HG03097 (cell line): ENCODE data around the gene PDE3B.
"Not testable (repeated sequence)": the region's sequence is repeated elsewhere in the genome, so short reads cannot be mapped to it uniquely, and the experiment has no call there.

ENCODE experiments used
- ATAC-seq: cut with Tn5 transposase; IDR thresholded peaks from one replicate; pipeline ENCODE4 v1.9.1; 2021; ENCODE audit not compliant: unreplicated experiment, low FRiP score

The PDE3B gene

DNA sequence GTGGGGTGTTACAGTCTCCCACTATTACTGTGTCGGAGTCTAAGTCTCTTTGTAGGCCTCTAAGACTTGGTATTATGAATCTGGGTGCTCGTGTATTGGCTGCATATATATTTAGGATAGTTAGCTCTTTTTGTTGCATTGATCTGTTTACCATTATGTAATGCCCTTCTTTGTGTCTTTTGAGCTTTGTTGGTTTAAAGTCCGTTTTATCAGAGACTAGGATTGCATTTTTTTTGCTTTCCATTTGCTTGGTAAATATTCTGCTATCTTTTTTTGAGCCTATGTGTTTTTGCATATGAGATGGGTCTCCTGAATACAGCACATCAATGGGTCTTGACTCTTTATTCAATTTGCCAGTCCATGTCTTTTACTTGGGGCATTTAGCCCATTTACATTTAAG lies 97.6 kb downstream of the PDE3B start:
- ATAC-seq, result no peak

DNA sequence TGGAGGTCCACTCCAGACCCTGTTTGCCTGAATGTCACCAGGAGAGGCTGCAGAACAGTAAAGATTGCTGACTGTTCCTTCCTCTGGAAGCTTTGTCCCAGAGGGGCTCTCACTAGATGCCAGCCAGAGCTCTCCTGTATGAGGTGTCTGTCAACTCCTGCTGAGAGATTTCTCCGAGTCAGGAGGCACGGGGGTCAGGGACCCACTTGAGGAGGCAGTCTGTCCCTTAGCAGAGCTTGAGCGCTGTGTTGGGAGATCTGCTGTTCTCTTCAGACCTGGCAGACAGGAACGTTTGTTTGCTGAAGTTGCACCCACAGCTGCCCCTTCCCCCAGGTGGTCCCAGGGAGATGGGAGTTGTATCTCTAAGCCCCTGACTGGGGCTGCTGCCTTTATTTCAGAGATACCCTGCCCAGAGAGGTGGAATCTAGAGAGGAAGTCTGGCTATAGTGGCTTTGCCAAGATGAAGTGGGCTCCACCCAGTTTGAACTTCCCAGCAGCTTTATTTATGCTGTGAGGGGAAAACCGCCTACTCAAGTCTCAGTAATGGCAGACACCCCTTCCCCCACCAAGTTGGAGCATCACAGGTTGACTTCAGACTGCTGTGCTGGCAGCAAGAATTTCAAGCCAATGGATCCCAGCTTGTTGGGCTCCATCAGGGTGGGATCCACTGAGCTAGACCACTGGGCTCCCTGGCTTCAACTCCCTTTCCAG lies 99.4 kb downstream of the PDE3B start:
- ATAC-seq, result no peak

DNA sequence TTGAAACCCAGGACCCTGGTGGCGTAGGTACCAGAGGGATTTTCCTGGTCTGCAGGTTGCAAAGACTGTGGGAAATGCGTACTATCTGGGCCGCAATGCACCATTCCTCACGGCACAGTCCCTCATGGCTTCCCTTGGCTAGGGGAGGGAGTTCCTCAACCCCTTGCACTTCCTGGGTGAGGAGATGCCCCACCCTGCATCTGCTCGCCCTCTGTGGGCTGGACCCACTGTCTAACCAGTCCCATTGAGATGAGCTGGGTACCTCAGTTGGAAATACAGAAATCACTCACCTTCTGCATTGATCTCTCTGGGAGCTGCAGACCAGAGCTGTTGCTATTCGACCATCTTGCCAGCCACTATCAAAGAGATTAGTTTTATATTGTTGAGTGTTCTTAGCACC lies 100.1 kb downstream of the PDE3B start:
- ATAC-seq, result not testable (repeated sequence)

DNA sequence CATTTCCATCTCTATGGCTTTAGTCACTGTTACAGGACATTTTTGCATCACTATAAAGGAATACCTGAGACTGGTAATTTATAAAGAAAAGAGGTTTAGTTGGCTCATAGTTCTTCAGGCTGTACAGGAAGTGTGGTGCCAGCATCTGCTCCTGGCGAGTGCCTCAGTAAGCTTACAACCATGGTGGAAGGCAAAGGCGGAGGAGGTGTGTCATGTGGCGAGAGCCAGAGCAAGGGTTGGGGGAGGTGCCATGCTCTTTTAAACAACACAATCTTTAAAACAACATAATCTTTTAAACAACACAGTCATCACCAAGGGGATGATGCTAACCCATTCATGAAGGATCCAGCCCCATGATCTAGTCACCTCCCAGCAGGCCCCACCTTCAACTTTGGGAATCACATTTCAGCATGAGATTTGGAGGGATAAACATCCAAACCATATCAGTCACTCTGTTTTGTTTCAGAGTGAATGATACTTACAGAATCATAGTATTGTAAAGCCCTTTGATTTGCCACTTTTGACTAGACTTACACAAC lies 103.3 kb downstream of the PDE3B start:
- no peak for ATAC-seq

DNA sequence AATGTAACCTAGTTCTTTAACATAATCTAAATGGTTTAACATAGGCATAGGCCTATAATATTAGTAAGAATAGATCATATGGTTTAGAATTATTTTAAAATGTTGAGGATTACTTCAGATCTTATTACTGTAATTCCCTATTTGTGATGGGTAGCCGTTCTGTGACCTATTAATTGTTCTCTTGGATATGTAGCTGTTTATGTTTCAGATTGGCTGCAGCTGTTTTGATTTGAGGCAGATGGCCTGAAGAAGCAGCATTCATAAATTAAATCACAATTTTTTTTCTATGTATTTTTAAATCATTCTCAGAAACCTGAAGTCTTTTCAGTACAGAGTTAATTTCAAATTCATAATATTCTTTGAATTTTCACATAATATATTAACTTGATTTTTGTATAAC lies 104.5 kb downstream of the PDE3B start:
- ATAC-seq, result no peak

DNA sequence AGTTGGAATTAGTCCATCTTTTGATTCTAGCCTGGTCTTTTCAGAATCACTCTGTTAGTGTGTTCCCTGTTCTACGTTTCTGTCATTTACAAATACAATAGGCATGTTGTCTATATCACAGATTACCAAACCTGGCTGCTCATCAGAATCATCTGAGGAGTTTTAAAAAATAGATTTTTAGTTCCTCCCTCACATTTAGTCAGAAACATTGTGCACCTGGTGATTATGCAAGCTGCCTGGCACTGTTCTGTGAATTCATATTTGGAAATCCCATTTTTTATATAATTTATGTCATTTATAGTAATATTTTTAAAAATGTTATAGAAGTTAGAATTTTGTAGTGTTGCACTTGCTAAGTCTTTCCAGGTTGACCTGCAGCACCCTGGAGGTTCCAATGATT lies 107.3 kb downstream of the PDE3B start:
- ATAC-seq, result no peak

DNA sequence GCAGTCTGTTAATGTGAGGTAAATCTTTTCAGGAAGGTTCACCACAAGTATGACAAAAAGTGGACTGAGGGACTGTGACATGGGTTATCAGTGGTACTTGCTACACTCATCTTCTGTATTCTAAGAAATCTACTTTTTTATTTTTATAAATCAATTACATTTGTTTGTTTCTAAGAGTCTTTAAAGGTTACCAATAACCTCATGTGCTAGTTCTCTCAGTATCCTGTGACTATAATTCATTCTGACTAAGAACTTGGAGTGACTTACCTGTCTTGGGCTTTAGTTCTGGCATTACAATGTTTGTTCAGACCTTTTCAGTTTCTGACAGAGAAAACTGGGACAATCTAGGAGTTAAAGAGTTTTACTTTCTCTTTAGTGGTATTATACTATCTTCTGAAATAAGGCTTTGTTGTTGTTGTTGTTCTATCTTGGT lies 108.4 kb downstream of the PDE3B start:
- ATAC-seq, result no peak

DNA sequence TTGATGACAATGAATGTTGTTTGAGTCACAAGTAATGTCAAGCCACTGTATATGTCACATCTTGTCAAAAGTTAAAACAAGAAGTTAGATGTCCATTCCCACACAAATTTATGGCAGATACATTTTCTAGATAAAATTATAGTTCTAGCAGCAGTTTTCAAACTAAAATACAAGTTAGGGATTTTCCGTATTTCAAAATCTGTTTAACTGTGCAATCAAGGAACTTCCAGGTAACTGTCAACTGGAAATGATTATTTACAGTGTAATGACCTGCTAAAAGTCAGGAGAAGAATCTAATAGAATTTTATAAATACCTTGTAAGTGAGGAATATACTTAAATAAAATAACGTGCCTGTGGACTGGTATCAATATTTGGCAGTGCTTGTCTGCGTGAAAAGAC lies 111.5 kb downstream of the PDE3B start:
- no peak for ATAC-seq

DNA sequence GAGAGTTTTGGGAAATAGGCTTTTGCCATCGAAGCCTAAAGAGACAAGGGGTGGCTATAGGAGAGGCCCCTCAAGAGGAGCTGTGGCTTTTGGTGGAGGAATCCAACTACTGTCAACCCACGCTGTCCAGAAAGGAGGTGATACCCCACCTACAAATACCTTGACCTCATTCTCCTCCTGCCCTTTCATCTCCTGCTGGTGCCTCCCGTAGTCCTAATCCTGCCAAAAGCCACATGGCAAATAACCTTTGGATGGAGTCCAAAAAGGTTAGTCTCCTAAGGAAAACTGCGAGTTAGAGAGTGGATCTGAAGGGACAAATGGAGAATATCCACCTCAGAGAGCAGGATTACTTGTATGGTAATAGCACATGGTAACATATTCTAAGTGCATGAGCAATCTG lies 112.7 kb downstream of the PDE3B start:
- ATAC-seq, result no peak

DNA sequence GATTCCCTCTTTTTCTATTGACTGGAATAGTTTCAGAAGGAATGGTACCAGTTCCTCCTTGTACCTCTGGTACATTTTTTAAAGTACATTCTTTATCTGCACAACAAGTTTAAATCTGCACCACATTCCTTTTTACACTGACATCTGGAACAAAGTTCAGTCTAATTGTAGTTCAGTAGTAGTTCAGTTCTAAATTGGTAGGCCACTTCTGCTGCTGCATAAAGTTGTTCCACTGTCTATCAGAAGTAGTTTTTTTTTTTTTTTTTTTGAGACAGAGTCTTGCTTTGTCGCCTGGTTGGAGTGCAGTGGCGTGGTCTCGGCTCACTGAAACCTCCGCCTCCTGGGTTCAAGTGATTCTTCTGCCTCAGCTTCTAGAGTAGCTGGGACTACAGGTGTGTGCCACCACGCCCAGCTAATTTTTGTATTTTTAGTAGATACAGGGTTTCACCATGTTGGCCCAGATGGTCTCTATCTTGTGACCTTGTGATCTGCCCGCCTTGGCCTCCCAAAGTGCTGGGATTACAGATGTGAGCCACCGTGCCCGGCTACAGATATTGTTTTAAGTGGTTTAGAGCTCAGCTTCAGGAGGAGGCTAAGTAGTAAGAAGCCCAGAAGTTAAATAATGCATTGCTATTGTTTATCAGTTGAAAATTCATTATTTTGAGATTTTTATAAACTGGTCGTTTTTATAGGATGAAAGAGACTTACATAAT lies 115.9 kb downstream of the PDE3B start:
- ATAC-seq, result not testable (repeated sequence)

DNA sequence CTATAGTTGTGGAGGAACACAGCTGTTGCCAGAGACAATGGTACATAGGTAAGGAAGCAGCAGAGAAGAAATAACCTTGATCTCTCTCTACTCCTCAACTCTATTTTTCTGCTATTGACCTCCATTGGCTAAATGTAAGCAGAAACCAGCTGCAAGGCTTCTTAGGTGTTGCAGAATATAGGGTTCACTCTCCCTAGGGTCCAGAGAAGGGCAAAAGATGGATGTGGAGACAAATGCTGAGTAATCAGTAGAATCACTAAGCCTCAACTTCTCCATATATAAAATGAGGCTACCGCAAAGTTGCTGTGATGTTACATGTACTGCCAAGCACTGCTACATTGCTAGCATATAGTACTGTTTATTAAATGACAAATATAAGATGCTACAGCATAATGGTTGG lies 120.6 kb downstream of the PDE3B start:
- no peak for ATAC-seq

DNA sequence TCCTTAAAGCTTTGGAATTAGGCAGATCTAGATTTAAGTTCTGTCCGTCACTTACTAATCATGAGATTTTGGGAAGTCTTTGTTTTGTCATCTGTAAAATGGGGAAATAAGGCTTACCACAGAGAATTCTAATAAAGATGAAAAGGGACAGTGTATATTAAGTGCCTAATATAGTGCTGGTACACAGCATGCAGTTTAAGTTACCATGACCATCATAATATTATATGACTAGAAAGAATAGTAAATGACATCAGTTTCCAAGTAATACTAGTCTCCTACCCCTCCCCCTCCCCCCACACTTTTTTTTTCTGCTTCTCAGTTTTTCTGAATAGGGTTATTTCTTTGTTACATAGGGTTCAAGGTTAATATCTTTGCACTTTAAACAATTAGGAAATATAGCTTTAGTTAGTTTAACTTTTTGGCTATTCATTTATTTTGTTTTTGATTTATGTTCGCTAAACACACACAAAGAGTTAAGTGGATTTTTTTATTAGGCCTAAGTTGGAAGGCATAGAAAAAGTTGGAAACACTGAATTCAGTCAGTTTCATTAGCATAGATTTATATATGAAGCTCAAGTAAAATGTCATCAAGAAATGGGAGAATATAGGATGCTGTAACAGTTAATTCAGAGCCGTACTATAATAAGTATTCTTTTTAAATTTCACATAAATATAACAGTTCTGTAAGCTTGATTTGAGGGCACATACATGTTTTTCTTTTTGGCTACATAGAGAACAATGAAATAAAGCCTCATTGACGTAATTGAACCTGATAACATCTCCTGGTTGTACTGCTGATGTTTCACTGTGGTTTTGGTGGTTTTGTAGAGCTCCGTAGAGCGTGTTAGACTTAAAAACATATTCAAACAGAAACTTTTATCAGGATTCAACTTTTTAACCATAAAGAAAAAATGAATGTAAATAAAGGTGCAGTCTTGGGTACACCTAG lies 121.2 kb downstream of the PDE3B start:
- peak; percentile 75 for ATAC-seq

DNA sequence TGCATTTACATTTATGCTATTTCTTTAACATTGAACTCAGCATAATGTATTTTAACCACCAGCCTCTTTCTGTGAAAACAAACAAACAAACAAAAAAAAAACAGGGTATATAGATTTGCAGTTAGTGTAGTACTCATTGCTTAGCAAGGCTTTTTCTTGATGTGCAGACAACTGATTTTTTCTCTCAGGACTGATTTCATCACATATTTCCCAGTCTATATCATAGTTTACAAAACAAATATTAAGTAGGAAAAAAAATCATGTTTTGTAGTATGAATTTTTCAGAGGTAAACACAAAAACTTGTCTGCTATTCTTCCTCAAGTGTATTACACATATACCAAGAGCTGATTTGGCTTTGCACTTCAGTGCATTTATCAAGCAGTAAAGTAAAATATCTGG lies 123.0 kb downstream of the PDE3B start:
- no peak for ATAC-seq

DNA sequence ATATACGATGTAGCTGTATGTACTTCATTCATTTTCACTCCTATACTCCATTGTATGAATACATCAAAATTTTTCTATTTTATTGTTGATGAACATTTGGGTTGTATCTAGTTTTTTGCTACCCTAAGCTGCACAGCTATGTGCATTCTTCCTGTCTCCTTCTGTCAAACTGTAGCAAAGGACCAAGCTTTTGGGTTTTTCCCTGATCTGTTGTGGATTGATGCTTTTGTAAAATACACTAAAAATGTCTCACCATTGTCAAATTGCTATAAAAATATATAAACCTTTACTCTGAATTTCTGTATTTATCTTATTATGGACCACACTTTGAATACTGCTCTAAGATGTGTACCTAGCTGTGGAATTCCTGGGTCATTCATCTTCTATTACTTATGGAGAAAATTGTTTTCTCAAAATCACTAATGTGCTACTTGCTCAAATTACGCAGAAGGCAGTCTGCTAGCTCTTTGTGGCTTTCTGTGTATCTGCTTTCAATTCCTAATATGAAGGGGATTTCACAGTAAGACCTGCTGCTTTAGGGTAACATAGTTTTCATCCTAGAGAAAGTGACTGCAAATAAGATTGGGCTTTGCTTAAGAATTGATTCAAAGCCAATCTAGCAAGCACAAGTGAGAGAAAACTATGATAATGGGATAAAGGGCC lies 125.1 kb downstream of the PDE3B start:
- ATAC-seq, result peak; percentile 38

DNA sequence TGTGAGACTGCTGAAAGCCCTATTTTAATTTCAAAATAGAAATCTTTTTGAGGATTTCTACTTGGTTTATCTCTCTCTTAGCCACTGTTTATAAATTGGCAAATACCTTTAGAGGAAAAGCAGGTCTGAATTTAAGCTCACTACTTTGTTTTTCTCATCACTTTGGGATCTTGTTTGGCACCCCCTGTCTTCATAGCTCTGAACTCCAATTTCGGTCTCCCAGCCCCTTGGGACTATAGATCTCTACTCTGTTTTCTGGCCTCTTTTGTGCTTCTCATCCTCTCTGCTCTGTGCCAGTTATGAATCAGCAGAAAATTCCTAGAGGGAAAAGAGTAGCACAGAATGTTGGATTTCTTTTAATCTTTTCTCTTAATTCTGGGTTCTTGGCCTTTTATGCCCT lies 130.2 kb downstream of the PDE3B start:
- no peak for ATAC-seq

DNA sequence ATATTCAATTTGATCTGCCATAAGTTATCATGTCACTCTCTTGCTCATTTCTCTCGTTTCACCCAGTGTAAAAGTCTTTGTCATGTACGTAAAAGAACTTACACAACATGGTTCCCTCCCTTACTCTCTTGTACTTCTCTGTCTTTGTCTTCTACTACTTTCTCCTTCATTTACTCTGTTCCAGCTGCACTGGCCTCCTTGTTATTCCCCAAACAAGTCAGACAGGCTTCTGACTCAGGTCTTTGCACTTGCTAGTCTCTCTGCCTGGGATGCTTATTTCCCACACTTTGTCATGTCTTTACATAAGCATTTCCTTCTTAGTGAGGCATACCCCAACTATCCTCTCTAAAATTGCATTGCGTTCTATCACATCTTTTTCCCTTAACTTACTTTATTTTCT lies 131.1 kb downstream of the PDE3B start:
- no peak for ATAC-seq

DNA sequence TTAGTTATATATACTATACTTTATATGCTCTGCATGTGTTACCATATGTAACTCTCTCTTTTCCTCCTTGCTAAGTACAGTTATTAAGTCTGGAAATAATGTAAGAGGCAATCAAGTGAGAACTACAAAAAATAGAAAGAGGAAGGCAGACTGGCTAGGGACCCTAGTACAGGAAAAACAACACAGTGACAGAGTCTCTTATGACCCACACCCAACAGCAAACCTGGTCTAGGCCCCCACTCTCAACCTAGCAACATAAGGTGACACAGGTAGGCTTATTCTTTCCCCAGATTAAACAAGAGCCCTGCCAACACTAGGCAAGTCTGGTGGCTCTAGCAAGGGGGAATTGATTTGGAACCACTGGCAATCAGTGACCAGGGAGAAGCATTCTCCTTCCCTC lies 132.3 kb downstream of the PDE3B start:
- ATAC-seq, result no peak

DNA sequence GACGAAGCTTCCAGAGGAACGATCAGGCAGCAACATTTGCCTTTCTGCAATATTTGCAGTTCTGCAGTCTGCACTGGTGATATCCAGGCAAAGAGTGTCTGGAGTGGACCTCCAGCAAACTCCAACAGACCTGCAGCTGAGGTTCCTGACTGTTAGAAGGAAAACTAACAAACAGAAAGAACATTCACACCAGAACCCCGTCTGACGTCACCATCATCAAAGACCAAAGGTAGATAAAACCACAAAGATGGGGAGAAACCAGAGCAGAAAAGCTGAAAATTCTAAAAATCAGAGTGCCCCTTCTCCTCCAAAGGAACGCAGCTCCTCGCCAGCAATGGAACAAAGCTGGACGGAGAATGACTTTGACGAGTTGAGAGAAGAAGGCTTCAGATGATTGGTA lies 134.9 kb downstream of the PDE3B start:
- not testable (repeated sequence) for ATAC-seq

DNA sequence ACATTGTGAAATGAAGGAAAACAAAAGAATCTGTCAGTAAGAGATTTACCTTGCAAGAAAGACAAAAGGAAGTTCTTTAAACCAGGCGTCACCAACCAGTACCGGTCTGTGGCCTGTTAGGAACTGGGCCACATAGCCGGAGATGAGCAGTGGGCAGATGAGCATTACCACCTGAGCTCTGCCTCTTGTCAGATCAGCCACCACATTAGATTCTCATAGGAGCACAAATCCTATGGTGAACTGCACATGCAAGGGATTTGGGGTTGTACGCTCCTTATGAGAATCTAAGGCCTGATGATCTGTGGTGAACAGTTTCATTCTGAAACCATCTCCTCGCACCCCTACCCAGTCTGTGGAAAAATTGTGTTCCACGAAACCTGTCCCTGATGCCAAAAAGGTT lies 140.2 kb downstream of the PDE3B start:
- no peak for ATAC-seq

DNA sequence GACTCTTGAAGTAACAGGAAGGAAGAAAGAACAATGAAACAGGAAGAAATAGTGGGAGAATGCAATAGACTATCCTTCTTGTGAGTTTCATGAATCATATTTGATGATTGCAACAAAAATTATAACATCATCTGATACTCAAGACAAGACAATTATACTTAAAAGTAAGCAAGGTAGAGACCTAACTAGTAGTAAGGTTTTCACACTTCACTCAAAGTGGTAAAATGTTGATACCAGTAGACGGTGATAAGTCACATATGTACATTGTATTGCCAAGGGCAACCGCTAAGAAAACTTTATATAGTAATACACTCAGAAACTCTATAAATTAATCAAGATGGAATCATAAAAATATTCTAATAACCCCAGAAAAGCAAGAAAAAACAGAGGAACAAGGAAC lies 140.6 kb downstream of the PDE3B start:
- ATAC-seq, result no peak
